ENCODE measurements around the gene MCM3AP. TPM values are rescaled to one million over a fixed set of nuclear protein-coding genes. Genes with fewer than 3 reads are reported as not detected.

Gene MCM3AP
- total RNA-seq, 2 donors from 2014 or later, result 90.6 to 94.3 TPM

GRCh38 chr21:46199436-46200373 is 85.7 kb downstream of the MCM3AP start:
- intact Hi-C loops (cut with DNase I, micrococcal nuclease), result no loop called here
- DNase-seq (no peak), ATAC-seq (no peak)

GRCh38 chr21:46196733-46197132 is 88.7 kb downstream of the MCM3AP start:
- ATAC-seq (no peak), DNase-seq (peak in 1 of 2 donors; percentile 15)

GRCh38 chr21:46195595-46196195 is 89.7 kb downstream of the MCM3AP start:
- intact Hi-C loops (cut with DNase I, micrococcal nuclease), result no loop called here
- DNase-seq (no peak), ATAC-seq (no peak)

More at GRCh38 chr21:46196733-46197132, 88.7 kb downstream of the MCM3AP start:
- intact Hi-C loops (cut with DNase I, micrococcal nuclease), result no loop called here

GRCh38 chr21:46194374-46195334 is 90.8 kb downstream of the MCM3AP start:
- DNase-seq, result no peak

GRCh38 chr21:46193829-46194373 is 91.5 kb downstream of the MCM3AP start:
- ATAC-seq (no peak), DNase-seq (no peak)

More at GRCh38 chr21:46194374-46195334, 90.8 kb downstream of the MCM3AP start:
- ATAC-seq, result no peak
- intact Hi-C loops (cut with DNase I, micrococcal nuclease), result no loop called here

GRCh38 chr21:46191686-46192575 is 93.5 kb downstream of the MCM3AP start:
- intact Hi-C loops (cut with DNase I, micrococcal nuclease), result no loop called here
- no peak for DNase-seq
- no peak for ATAC-seq

More at GRCh38 chr21:46193829-46194373, 91.5 kb downstream of the MCM3AP start:
- intact Hi-C loops (cut with DNase I, micrococcal nuclease), result no loop called here

- ATAC-seq (no peak), DNase-seq (no peak)
- intact Hi-C loops (cut with DNase I, micrococcal nuclease), result no loop called here
These were observed 94.1 kb downstream of the MCM3AP start for GRCh38 chr21:46191257-46191685.

GRCh38 chr21:46190491-46191131 is 94.8 kb downstream of the MCM3AP start:
- intact Hi-C loops (cut with DNase I, micrococcal nuclease), result no loop called here
- no peak for ATAC-seq
- no peak for DNase-seq

- intact Hi-C loops (cut with DNase I, micrococcal nuclease), result no loop called here
- ATAC-seq (no peak), DNase-seq (no peak)
These were observed 95.4 kb downstream of the MCM3AP start for GRCh38 chr21:46189959-46190490.

GRCh38 chr21:46189213-46189958 is 96.0 kb downstream of the MCM3AP start:
- no peak for ATAC-seq
- DNase-seq, result no peak

GRCh38 chr21:46188226-46189212 is 96.9 kb downstream of the MCM3AP start:
- no peak for ATAC-seq
- intact Hi-C loops (cut with DNase I, micrococcal nuclease), result no loop called here
- no peak for DNase-seq

More at GRCh38 chr21:46189213-46189958, 96.0 kb downstream of the MCM3AP start:
- intact Hi-C loops (cut with DNase I, micrococcal nuclease), result no loop called here

GRCh38 chr21:46187814-46188213 is 97.6 kb downstream of the MCM3AP start:
- ATAC-seq (no peak), DNase-seq (no peak)
- intact Hi-C loops (cut with DNase I, micrococcal nuclease), result no loop called here

- DNase-seq (no peak), ATAC-seq (no peak)
- intact Hi-C loops (cut with DNase I, micrococcal nuclease), result no loop called here
These were observed 98.2 kb downstream of the MCM3AP start for GRCh38 chr21:46187261-46187660.

GRCh38 chr21:46185716-46186115 is 99.7 kb downstream of the MCM3AP start:
- no peak for ATAC-seq
- intact Hi-C loops (cut with DNase I, micrococcal nuclease), result no loop called here
- no peak for DNase-seq
